Measurements from ENCODE around the gene HID1.

- TF ChIP-seq CTCF (conservative IDR thresholded peaks at IDR 0.05; ENCODE audit: low read depth, low read length) (no peak), POLR2A (IDR thresholded peaks at IDR 0.05; ENCODE audit: low read depth, low read length) (no peak), SMC3 (IDR thresholded peaks at IDR 0.05; ENCODE audit: low read depth, low read length) (no peak)
These were observed 37.5 kb downstream of the HID1 start for GRCh38 chr17:74935048-74935447.
